NCI-H146 treated with DMSO at 0.1 percent for 48 hours (cell line): ENCODE data around the gene BRME1.

Source experiments
- DNase-seq: peaks from one replicate; lab custom pipeline; 2025; ENCODE audit not compliant: unreplicated experiment; lab: John Stamatoyannopoulos, UW

The BRME1 gene

DNA sequence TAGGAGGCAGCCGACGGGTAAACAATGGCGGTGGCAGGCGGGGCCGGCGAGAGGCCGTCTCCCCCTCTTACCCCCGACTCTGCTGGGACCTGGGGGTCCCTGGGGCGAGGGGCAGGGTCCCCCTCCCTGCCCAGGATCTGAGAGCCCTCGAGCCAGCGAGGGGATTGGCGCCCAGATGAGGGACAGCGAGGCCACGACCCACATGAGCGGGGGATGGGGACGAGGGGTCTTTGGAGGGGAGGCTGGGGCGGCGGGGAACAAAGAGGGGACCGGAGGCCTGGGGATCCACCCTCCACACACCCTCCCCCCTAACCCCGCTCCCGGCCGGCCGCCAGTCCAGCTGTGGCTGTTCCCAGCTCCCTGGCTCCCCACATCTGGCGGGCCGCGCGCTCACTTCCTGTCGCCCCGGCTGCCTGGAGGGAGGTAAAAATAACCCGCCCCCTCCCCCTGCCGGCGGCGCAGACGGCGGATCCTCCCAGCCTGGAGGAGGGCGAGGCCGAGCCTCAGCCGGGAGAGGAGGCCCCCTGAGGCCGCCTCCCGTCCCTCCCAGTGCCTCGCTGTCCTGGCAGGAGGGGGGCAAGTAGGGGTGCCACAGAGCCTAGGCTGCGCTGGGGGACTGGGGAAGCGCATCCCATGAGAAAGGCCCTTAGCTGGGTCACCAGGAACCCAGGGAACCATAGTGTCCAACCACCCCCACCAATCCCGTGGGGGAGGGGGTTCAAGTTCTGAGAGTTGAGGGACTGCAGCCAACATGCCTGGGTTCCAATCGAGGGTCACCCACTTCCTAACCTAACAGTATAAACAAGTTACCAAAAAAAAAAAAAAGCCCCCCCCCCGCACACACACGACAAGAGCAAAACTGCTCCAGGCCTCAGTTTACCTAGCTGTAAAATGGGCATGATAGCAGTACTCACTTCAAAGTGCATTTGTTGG lies 58.2 kb downstream of the BRME1 start:
- DNase-seq = peak; percentile 67

GRCh38 chr19:13846557-13847406 lies 59.1 kb downstream of the BRME1 start:
- peak; percentile 65 for DNase-seq

DNA sequence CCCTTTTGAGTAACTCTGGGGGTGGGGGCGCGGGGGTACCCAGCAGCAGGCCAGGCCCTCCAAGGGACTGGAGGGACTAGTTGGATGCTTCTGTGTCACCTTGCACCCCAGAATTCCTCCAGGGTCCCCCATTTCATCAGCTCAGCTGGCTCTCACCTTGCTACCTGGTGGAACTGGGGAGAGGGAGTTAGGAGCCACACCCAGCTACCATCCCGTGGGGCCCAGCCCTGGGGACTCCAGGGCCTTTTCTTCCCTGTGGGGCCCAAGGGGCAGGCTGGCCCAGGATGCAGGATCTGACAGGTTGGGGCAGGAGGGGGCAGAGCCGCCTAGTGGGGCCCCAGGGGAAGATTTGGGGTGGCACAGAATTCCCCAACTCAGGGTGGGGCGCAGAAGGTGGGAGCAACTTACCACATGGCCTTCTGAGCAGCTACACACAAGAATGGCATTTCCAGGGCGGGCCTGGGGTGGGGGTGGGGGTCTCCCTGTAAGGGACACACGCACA lies 61.7 kb downstream of the BRME1 start:
- DNase-seq = no peak

DNA sequence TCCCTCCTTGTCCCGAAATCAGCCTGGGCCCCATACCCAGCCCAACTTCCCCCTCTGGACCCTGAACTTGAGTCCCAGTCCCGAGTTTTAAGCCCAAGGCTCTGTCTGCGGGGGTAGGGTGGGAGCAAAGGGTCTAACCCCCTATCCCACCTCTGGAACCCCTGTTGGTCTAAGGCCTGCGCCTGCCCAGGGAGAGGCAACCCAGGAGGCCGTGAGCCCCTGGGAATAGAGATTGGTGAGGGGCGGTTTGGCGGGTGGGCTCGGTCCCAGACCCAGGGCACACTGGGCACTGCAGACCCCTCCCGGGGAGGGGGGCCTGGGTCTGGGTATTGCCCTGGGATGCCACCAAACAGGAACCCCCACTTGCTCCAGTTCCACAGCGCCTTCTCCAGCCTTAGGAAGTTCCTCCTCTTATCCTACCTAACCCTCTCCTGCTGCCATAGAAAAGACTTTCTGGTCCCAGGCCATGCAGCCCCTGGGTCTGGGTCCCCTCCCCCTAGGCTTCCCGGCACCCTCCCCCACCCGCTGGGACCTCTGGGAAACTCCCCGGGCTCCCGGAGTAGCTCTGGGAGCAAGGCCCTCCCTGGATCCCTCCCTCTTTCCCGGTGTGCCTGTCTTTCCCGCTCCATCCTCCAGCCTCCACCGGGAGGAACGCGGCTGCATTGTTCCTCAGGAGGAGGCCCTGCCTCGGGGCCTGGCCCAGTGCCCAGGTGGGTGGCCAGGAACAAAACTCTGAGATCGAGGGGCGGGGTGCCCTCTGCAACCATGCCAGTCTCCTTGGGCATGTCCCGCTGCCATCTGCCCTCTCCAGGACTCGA lies 62.6 kb downstream of the BRME1 start:
- no peak for DNase-seq

GRCh38 chr19:13842291-13843103 lies 63.4 kb downstream of the BRME1 start:
- no peak for DNase-seq

DNA sequence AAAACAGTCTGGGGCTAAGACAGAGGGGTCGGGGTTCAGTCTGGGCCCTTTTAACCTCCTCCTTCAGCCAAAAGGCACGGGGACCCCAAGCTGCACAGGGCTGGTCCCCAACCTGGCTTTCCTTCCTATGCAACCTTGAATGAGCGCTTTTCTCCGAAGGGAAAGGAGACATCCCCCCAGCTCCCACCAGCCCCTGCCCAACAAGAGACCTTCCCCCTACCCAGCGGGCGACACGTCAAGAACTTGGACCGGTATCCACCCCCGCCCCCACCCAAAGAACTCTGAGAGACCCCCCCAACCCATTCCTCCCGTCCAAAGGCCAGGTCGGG lies 64.0 kb downstream of the BRME1 start:
- no peak for DNase-seq

- no peak for DNase-seq
These were observed 64.6 kb downstream of the BRME1 start for GRCh38 chr19:13841086-13841961.

GRCh38 chr19:13840305-13841085 lies 65.4 kb downstream of the BRME1 start:
- DNase-seq = no peak

- DNase-seq = no peak
These were observed 66.0 kb downstream of the BRME1 start for GRCh38 chr19:13839938-13840304.

DNA sequence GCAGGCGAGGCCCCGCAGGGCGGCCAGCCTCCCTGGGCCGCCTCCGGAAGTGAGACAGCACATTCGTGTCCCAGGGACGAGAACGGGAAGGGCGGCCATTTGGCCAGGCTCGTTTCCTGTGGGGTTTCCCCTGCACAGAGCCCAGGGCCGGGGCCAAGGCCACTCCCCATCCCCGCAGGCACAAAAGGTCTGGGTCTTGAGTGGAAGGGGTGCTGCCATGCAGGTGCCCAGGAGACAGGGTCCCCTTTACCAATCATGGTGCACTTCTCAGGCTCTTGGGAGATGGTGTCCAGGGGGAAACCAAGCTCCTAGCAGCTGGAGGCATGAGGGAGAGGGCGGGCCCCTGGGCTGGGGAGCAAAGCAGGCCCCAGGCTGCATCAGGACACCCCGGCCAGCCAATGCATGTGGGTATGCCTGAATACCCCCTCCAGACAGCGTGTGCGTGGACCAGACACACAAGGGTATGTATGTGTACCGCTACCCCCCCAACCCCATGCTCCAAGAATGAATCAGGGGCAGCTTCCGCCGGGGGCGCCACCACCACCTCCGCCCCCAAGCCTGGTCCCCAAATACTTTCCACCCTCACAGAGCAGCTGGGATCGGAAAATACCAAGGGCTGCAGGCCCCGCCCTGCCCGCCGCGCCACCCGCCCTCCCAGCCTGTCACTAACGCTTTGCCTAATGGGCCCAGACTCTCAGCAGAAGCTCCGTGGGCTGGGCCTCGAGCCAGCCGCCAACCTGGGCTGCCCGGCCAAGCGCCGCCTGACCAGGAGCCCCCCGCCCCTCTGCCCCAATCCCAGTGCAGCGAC lies 66.6 kb downstream of the BRME1 start:
- no peak for DNase-seq

DNA sequence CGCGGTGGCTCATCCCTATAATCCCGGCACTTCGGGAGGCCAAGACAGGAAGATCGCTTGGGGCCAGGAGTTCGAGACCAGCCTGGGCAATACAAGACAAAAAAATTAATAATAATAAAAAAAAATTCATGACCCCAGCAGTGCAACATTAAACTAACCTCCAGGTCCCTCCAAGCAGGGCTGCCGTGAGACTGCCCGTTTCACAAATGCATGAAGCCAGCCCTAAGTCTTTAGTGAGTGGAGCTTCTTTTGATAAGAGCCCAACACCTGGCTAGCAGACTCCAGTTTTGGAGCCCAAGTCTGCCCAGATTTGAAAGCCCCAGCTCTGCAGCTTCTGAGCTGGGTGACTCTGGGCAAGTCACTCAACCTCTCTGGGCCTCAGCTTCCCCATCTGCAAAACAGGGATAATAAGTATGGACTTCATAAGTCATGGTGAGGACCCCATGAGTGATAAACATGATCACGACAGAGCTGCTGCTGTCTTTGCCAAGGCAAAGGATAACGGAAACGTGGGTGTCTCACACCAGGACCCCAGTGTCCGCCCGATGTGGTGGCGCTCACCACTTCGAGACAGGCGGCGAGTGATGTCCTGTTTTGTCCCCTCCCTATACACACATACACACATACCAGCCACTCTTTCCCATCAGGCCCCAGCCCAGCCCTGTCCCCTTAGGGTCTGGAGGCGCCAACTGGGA lies 67.3 kb downstream of the BRME1 start:
- DNase-seq = no peak

GRCh38 chr19:13835791-13836723 lies 69.9 kb downstream of the BRME1 start:
- DNase-seq = no peak

DNA sequence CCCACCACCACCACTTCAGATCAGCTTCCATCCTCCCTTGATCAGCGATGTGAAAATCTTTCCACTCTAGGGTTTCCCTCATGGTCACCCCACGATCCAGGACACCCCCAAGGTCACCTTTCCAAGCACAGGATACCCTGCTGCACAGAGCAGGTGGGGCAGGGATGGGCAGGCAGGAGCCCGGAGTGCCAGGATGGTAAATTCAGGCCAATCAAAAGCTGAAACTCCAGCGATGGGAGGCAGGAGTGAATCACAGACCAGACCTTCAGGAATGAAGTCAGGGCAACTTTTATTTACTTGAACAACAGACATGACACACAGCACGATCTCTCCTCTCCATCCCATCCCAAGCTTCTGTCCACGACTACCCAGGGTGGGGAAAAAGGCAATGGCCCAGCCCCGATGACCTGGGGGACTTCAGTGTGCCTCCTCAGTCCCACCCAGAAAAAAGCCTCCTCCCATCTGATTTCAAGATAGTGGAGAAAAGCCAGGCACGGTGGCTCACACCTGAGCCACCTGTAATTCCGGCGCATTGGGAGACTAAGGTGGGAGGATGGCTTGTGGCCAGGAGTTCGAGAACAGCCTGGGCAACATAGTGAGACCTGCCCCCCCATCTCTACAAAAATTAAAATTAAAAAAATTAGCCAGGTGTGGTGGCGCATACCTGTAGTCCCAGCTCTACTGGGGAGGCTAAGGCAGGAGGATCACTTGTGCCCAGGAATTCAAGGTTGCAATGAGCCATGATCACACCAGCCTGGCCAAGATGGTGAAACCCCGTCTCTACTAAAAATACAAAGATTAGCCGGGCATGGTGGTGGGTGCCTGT lies 71.5 kb downstream of the BRME1 start:
- no peak for DNase-seq

DNA sequence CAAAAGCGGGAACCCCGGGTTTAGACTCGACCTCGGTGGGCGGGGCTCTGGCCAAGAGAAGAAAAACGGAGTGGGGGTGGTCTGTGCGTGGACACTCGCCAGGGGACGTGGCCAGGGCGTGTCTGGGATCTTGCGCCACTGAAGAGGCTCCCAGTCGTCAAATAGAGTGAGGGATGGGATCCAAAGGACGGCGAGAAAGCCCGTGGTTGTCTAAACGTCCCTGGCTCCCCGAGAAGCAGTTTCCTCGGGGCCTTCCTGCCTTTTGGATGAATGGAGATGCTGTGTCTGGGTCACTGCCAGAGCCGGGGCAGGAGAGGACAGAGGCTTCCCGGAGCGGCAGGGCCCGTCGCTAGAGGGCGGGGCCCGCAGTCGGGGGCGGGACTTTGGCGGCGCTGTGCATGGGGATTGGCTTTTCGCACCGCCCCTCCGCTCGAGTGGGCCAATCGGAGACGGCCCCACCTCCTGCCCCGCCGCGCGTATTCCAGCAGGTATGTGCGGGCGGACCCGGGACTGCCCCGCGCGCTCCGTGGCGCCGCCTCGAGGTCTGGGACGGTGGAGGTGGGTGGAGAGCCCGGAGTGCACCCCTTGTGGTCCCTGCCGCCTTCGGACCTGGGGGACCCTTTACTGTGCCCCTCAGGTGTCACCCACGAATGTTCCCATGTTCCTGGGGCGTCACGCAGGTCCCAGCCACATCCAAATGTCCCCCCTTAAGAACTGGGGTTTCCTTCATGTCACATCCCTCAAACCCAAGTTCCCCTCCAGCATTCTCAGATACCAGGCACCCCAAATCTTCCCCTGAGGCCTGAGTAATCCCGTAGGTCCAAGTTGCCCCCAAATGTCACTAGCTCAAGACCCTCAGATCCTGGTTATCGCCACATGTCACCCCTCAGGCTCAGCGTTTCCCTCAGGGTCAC lies 72.3 kb downstream of the BRME1 start:
- peak; percentile 79 for DNase-seq
